ENCODE data around the gene AGAP1.

DNA sequence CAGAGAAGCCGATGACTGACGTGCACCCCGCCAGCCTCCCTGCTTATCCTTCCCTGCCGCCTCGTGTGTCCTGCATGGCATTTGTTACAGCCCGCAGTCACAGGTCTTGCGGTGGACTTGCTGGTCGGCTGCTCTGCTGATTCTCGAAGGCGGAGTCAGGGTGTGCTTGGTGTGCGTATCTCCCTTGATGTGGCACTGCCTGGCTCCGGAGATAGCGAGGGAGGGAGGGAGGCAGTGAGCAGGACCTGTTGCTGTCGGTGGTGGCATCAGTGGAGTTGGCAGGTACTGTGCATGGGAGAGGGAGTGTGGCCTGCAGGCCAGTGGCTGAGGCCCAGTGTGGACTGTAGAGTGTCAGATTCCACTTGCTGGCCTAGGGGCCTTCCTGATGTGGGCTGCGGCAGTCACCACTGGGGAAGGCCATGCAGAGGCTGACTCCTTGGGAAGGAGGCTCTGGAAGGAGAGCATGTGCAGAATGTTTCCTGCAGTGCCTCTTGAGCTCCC lies 198.9 kb downstream of the AGAP1 start:
- TF ChIP-seq, protein P1, sequence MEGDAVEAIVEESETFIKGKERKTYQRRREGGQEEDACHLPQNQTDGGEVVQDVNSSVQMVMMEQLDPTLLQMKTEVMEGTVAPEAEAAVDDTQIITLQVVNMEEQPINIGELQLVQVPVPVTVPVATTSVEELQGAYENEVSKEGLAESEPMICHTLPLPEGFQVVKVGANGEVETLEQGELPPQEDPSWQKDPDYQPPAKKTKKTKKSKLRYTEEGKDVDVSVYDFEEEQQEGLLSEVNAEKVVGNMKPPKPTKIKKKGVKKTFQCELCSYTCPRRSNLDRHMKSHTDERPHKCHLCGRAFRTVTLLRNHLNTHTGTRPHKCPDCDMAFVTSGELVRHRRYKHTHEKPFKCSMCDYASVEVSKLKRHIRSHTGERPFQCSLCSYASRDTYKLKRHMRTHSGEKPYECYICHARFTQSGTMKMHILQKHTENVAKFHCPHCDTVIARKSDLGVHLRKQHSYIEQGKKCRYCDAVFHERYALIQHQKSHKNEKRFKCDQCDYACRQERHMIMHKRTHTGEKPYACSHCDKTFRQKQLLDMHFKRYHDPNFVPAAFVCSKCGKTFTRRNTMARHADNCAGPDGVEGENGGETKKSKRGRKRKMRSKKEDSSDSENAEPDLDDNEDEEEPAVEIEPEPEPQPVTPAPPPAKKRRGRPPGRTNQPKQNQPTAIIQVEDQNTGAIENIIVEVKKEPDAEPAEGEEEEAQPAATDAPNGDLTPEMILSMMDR (IDR thresholded peaks at IDR 0.05; ENCODE audit: low read depth, low read length, missing input control): no peak
- no peak for TF ChIP-seq YY1 (IDR thresholded peaks at IDR 0.05)
- TF ChIP-seq TAF1 (conservative IDR thresholded peaks at IDR 0.05): no peak
- TF ChIP-seq RAD21 (IDR thresholded peaks at IDR 0.05): no peak
- TF ChIP-seq, protein P2, sequence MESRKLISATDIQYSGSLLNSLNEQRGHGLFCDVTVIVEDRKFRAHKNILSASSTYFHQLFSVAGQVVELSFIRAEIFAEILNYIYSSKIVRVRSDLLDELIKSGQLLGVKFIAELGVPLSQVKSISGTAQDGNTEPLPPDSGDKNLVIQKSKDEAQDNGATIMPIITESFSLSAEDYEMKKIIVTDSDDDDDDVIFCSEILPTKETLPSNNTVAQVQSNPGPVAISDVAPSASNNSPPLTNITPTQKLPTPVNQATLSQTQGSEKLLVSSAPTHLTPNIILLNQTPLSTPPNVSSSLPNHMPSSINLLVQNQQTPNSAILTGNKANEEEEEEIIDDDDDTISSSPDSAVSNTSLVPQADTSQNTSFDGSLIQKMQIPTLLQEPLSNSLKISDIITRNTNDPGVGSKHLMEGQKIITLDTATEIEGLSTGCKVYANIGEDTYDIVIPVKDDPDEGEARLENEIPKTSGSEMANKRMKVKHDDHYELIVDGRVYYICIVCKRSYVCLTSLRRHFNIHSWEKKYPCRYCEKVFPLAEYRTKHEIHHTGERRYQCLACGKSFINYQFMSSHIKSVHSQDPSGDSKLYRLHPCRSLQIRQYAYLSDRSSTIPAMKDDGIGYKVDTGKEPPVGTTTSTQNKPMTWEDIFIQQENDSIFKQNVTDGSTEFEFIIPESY (IDR thresholded peaks at IDR 0.05): no peak
- TF ChIP-seq, protein P3, sequence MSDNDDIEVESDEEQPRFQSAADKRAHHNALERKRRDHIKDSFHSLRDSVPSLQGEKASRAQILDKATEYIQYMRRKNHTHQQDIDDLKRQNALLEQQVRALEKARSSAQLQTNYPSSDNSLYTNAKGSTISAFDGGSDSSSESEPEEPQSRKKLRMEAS (IDR thresholded peaks at IDR 0.05): no peak
- no peak for TF ChIP-seq JUND (IDR thresholded peaks at IDR 0.05)
- TF ChIP-seq FOXA1 (IDR thresholded peaks at IDR 0.05): no peak
- TF ChIP-seq, protein P4, sequence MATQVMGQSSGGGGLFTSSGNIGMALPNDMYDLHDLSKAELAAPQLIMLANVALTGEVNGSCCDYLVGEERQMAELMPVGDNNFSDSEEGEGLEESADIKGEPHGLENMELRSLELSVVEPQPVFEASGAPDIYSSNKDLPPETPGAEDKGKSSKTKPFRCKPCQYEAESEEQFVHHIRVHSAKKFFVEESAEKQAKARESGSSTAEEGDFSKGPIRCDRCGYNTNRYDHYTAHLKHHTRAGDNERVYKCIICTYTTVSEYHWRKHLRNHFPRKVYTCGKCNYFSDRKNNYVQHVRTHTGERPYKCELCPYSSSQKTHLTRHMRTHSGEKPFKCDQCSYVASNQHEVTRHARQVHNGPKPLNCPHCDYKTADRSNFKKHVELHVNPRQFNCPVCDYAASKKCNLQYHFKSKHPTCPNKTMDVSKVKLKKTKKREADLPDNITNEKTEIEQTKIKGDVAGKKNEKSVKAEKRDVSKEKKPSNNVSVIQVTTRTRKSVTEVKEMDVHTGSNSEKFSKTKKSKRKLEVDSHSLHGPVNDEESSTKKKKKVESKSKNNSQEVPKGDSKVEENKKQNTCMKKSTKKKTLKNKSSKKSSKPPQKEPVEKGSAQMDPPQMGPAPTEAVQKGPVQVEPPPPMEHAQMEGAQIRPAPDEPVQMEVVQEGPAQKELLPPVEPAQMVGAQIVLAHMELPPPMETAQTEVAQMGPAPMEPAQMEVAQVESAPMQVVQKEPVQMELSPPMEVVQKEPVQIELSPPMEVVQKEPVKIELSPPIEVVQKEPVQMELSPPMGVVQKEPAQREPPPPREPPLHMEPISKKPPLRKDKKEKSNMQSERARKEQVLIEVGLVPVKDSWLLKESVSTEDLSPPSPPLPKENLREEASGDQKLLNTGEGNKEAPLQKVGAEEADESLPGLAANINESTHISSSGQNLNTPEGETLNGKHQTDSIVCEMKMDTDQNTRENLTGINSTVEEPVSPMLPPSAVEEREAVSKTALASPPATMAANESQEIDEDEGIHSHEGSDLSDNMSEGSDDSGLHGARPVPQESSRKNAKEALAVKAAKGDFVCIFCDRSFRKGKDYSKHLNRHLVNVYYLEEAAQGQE (IDR thresholded peaks at IDR 0.05): no peak
- TF ChIP-seq, protein P5, sequence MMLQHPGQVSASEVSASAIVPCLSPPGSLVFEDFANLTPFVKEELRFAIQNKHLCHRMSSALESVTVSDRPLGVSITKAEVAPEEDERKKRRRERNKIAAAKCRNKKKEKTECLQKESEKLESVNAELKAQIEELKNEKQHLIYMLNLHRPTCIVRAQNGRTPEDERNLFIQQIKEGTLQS (IDR thresholded peaks at IDR 0.05): no peak
- TF ChIP-seq HNF4G (IDR thresholded peaks at IDR 0.05): no peak
- no peak for TF ChIP-seq NR2F2 (IDR thresholded peaks at IDR 0.05)
- no peak for TF ChIP-seq SP1 (IDR thresholded peaks at IDR 0.05)
- no peak for TF ChIP-seq EGR1 (IDR thresholded peaks at IDR 0.05; ENCODE audit: low read depth in 2 of 2)

All from liver (tissue), 3 donors.